Rectal smooth muscle tissue (tissue), 1 donor: ENCODE measurements around the gene EPB41L2.

ENCODE experiments used
- H3K27ac ChIP-seq: one replicate; pipeline ENCODE4 v1.7.0; 2013; ENCODE audit warnings: low read depth, low read length, inconsistent platforms
- H3K27me3 ChIP-seq: one replicate; pipeline ENCODE4 v1.7.0; 2013; ENCODE audit warnings: low read length; ENCODE audit not compliant: control insufficient read depth, insufficient read depth
- H3K36me3 ChIP-seq: one replicate; pipeline ENCODE4 v1.7.0; 2013; ENCODE audit warnings: low read length; ENCODE audit not compliant: control insufficient read depth, insufficient read depth
- H3K4me1 ChIP-seq: one replicate; pipeline ENCODE4 v1.7.0; 2013; ENCODE audit warnings: low read length; ENCODE audit not compliant: control insufficient read depth, insufficient read depth
- H3K4me3 ChIP-seq: one replicate; pipeline ENCODE4 v1.7.0; 2013; ENCODE audit warnings: low read length
- H3K9ac ChIP-seq: one replicate; pipeline ENCODE4 v1.7.0; 2013; ENCODE audit warnings: low read length

The EPB41L2 gene

DNA sequence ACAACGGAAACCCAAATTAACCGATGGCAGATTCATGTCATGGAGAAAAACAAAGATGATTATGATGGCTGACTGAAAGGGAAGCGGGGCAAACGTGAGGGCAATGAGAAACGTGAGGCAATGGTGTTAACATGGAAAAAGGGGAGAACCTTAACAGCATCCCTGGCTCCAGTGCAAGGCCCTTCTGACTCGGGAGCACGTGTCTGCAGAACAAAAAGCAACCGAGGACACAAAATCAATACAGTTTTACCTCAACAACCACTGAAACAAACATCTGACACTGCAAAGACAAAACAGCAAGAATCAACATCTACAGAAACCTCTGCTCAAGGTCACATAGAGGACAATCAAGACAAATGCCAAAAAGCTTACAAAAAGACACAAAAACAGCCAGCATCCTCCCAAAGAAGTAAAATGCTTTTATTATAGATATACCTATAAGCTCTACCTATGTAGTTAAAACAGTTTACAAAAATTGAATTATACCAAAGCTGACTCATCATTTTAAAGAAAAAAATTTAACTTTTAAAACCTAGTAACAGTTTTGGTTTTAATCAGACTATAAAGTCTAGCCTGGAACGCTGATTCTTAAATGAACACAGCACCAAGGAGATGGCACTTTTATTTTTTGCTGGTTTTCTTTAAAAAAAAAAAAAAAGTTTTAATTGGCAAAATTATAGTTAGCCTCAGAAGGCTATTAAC, 192.7 kb downstream of the EPB41L2 start:
- Histone ChIP-seq H3K27ac (no peak overlapping the region), H3K4me1 (no peaks in the 10 kb centered on the region), H3K27me3 (no peaks in the 10 kb centered on the region), H3K9ac (no peak overlapping the region), H3K4me3 (no peak overlapping the region), H3K36me3 (no peaks in the 10 kb centered on the region)

DNA sequence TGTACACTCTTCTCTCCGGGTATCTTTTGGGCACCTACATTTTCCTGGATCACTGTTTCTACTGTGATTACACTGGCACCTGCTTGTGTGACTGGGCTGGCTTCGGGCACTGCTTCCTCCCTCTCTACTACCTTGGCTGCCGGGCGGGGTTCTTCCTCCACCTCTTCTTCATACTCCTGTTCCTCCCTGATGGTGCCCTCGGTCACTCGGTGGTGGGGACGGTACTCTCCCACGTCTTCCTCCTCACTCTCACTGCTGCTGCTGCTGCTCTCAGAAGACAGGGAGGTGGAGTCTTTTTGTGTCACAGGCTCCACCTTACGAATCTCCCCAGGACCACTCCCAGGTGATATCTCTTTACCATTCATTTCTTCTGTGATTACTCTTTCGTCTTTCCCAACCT, 193.4 kb downstream of the EPB41L2 start:
- Histone ChIP-seq H3K27me3 (no peaks in the 10 kb centered on the region), H3K36me3 (no peaks in the 10 kb centered on the region), H3K4me3 (no peak overlapping the region), H3K27ac (no peak overlapping the region), H3K9ac (no peak overlapping the region), H3K4me1 (no peaks in the 10 kb centered on the region)

DNA sequence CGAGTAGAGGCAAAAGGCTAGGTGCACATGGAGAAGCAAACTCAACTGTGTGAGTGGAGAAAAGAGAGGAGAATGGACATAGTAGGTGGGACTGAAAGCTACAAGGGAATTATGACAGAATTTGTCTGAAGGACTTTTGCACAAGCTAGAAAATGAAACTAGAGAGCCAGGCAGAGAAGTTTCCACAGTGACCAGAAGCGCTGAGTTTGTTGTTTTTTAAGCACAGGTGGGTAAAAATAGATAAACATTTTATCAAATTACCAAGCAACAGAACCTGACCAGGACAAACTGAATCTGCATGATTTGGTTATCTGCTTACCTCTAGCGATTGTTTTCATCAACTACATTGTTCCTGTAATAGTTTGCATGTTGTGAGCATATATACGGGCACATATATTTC, 197.3 kb downstream of the EPB41L2 start:
- H3K4me1 ChIP-seq: no peaks in the 10 kb centered on the region
- H3K9ac ChIP-seq: no peak overlapping the region
- no peak overlapping the region for H3K27ac ChIP-seq
- no peaks in the 10 kb centered on the region for H3K27me3 ChIP-seq
- H3K36me3 ChIP-seq: peaks cover 3% of the 10 kb centered on the region
- no peak overlapping the region for H3K4me3 ChIP-seq

DNA sequence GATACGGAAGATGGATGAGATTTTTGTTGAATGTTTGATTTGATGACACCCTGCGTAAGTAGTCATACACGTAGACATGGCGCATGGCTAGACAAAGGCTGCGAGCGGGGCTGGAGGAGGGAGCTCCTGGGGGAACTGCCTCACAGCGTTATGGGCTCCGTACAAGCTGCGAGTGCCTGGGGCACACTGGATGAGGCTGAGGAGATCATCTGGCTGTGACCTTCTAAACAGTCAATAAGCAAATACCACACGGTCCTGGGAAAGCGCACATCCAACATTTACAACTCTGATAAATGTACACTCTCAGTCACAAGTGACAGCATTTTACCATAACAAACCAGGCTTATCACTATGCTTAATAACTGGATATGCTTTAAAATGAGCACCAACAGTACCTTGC, 198.7 kb downstream of the EPB41L2 start:
- Histone ChIP-seq H3K4me1 (no peaks in the 10 kb centered on the region), H3K9ac (no peak overlapping the region), H3K27ac (no peak overlapping the region), H3K27me3 (no peaks in the 10 kb centered on the region), H3K36me3 (peaks cover 3% of the 10 kb centered on the region), H3K4me3 (no peak overlapping the region)

DNA sequence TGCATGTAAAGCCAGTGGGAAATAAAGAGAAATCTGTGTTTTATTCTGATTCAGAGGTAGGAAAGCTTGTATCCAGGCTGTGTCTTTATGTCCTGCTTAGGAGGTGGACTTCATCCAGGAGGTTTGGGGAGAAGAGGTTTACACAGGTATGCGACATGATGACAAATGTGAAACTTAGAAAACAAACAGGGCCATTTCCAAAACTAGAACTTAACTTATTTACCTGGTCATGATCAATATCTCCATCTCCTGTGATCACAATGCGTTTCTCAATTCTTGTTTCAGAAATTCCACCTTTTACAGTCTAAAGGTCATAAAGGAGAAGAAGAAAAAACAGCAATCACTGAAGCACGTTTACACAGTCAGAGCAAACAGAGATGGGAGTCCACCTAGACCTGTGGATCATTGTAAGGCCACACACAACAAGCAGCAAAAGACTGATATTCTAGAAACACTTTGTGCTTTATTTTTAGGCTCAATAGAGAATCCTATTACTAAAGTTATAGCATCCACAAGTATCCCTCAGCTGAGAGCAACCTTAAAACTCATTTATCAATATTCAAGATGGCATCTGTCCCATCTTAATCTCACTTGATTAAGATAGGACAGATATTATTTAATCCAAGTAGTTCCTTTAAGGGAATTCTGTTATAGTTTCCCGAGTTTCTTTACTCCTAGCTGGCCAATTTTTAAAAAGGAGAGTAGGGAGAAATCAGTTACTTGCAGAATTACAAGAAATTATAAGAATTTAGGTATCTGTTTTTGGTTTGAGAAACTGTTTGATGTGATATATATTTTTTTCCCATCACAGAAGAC, 199.4 kb downstream of the EPB41L2 start:
- no peaks in the 10 kb centered on the region for H3K27me3 ChIP-seq
- no peak overlapping the region for H3K27ac ChIP-seq
- no peak overlapping the region for H3K4me3 ChIP-seq
- no peak overlapping the region for H3K9ac ChIP-seq
- H3K36me3 ChIP-seq: peaks cover 3% of the 10 kb centered on the region
- H3K4me1 ChIP-seq: no peaks in the 10 kb centered on the region

DNA sequence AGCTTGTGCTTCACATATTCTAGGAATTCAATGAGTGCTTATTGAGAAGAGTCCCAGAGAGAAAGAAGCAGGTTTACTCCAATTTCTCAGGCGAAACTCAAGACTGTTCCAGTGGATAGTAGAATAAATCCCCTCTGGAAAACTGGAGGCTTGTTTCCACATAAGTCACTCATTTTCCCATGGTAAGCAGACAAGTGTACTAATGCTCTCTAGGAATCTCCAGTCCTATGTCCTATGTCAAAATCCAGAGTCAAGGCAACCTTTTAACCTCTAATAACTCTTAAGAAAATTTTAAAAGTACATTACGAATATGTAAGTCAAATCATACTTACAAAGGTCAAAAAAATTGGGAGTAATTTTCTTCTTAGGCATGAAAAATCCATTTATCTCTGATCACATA, 200.7 kb downstream of the EPB41L2 start:
- no peaks in the 10 kb centered on the region for H3K27me3 ChIP-seq
- H3K36me3 ChIP-seq: peaks cover 3% of the 10 kb centered on the region
- no peak overlapping the region for H3K9ac ChIP-seq
- no peak overlapping the region for H3K4me3 ChIP-seq
- no peak overlapping the region for H3K27ac ChIP-seq
- no peaks in the 10 kb centered on the region for H3K4me1 ChIP-seq

DNA sequence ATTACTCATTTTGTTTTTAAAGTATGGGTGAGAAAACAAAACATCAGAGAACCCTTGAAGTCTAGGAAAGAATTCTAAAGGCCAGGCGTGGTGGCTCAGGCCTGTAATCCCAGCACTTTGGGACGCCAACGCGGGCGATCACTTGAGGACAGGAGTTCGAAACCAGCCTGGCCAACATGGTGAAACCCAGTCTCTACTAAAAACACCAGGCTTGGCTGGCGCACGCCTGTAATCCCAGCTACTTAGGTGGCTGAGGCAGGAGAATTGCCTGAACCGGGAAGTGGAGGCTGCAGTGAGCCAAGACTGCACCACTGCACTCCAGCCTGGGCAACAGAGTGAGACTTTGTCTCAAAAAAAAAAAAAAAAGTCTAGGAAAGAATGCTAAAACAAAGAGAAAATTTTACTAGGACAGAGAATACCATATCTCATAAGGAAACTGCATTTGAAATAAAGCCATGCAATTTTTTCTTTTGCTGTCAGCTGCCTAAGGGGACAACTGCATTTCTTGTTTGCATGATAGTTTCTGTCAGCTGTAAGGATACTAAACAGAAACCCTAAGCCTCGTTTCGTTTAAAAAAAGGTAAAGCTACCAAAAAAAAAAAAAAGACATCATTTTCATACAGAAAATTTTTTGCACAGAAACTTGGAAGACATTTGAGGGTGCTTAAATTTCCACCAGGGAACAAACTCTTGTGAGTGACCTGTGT, 203.7 kb downstream of the EPB41L2 start:
- H3K27ac ChIP-seq: no peak overlapping the region
- H3K36me3 ChIP-seq: peaks cover under 1% of the 10 kb centered on the region
- H3K27me3 ChIP-seq: no peaks in the 10 kb centered on the region
- no peaks in the 10 kb centered on the region for H3K4me1 ChIP-seq
- H3K9ac ChIP-seq: no peak overlapping the region
- no peak overlapping the region for H3K4me3 ChIP-seq

DNA sequence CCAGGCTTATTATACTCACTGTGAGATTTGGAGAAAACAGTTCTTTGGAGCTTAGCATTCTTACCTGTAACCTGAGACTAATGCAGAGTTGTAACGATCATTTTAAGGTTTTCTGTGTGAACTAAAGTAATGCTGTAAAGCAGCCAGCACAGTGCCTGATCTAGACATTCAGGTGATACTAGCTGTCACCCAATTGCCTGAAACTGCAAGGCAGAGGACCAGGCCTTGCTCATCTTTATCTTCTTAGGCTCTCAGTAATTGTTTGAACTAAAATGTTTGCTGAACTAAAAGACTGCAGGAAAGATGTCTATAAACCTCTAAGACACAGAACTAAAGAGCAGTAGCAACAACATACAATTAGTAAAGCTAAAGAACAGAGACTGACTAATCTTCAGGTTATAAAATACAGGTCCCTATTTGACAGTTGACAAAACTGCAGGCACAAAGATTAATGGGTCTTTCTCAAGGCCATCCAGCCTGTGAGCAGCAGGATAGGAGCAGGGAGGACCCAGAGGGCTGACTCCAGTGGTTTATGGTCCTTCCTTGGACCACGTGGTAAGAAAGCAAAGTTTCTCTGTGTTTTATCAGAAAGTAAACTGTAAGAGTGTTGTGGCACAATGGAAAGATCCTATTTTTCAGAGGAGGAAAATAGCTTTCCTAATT, 204.4 kb downstream of the EPB41L2 start:
- Histone ChIP-seq H3K27me3 (no peaks in the 10 kb centered on the region), H3K27ac (no peak overlapping the region), H3K4me3 (no peak overlapping the region), H3K36me3 (no peaks in the 10 kb centered on the region), H3K4me1 (no peaks in the 10 kb centered on the region), H3K9ac (no peak overlapping the region)

DNA sequence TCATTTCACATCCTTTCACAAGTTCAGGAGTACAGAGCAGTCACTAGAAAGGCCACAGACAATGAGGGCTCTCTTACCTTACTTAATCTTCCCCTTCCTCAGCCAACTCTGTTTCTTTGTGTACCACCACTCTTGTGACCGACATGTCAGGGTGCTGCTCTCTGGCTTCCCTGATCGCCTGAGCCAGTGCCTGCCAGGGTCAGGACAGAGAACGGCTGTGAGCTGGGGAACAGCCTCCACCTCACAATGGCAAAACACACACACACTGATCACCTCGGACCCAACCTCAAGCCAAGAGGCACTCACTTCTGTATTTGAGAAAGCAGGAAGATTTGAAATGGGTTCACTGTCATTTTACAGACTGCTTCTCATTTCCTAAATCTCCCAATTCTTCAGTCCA, 205.0 kb downstream of the EPB41L2 start:
- H3K27me3 ChIP-seq: no peaks in the 10 kb centered on the region
- no peaks in the 10 kb centered on the region for H3K4me1 ChIP-seq
- no peak overlapping the region for H3K27ac ChIP-seq
- H3K9ac ChIP-seq: no peak overlapping the region
- H3K4me3 ChIP-seq: no peak overlapping the region
- H3K36me3 ChIP-seq: no peaks in the 10 kb centered on the region

DNA sequence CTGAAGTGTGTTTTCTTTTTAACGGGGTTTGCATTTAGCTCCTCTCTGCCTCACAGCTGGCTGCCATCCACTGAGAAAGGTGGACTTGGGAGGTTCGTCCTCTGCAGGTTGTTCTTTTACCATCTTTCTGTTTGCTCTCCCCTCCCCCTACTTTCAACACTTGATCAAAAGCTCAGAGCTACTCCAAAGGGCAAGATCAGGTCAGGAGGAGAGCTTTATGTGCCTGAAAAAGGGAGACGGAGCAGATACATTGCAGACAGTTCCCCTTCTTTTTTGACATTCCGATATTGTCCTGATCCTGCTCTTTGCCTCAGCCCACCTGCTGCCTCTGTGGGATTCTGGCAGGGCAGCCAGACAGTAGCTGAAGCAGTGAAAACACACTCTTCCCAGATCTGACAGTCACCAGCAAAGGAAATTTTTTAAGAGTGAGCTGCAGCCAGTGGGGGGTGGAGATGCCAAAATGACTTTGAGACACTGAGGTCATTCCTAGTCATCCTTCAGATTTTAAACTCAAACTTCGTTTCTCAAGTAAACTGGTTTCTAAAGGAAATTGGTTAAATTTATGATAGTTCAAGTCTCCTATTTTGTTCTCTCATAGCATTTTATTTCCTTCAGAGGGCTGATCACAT, 209.4 kb downstream of the EPB41L2 start:
- Histone ChIP-seq H3K4me1 (no peaks in the 10 kb centered on the region), H3K9ac (no peak overlapping the region), H3K36me3 (no peaks in the 10 kb centered on the region), H3K27me3 (no peaks in the 10 kb centered on the region), H3K27ac (no peak overlapping the region), H3K4me3 (no peak overlapping the region)

DNA sequence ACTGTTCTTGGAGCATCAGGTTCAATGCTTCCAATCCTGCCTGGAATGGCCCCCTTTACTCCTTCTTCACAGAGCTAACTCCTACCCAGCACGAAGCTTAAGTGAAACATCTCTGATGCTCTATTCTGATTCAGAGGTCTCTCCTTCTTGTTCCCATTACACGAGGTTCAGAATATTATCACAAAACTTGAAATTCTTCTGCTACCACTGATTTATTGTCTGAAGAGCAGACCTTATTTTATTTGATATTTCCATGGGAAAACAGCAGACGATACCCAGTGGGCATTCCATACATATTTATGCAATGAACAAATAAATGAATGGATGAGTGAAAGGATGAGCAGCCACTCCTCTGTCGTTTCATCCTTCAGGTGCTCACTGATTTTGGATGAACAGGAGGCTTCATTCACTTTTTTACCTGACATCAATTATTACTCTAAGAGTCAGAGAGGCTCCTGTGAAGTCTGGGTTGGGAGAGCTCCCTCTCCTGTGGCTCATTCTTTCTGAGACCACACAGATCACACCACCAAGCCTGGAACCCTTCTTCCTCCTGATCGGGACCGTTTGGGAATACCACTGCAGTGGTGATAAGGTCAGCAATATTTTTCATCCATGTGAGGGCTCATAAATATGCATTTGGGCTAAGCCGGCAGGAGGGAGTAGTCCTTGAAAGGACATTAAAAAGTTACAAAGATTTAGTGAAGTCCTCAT, 210.0 kb downstream of the EPB41L2 start:
- Histone ChIP-seq H3K36me3 (no peaks in the 10 kb centered on the region), H3K4me1 (no peaks in the 10 kb centered on the region), H3K27me3 (no peaks in the 10 kb centered on the region), H3K4me3 (no peak overlapping the region), H3K27ac (no peak overlapping the region), H3K9ac (no peak overlapping the region)
